Lower leg skin (tissue), 4 donors: ENCODE results near the gene HS3ST6. TPM values are rescaled to one million over a fixed set of nuclear protein-coding genes. Genes with fewer than 3 reads are reported as not detected.

Source experiments
- DNase-seq, 2 donors: peaks; one replicate each; pipeline ENCODE4 v3.0.0-alpha.2; 2019; ENCODE audit warnings: low spot score in 2 of 2
- H3K4me3 ChIP-seq: fragments of 200-600 bp; sonication (generic); 2 replicates; pipeline ENCODE4 v1.5.1; 2017; ENCODE audit warnings: mild to moderate bottlenecking, low read depth; ENCODE audit not compliant: poor library complexity, severe bottlenecking
- CTCF ChIP-seq, 3 donors: fragments of 450-650 bp; IDR thresholded peaks; one replicate each; pipeline ENCODE4 v1.5.1; 2016; ENCODE audit warnings: antibody characterized with exemption in 3 of 3, mild to moderate bottlenecking in 3 of 3, moderate library complexity in 2 of 3
- POLR2A ChIP-seq, 2 donors: fragments of 450-650 bp; IDR thresholded peaks; one replicate each; pipeline ENCODE4 v1.6.1; 2016 to 2017; ENCODE audit warnings: antibody characterized with exemption in 2 of 2, mild to moderate bottlenecking in 1 of 2, moderate library complexity in 1 of 2
- WGBS, 2 donors: methylation state at CpG; one replicate each; pipeline ENCODE4 v1.1.5; 2018; 5-methylcytosine and 5-hydroxymethylcytosine counted together
- intact Hi-C: fragments of 100-400 bp; cut with DNase I; formaldehyde crosslinking; loops from one replicate; pipeline ENCODE4 v1.15.0; 2023; ENCODE audit warnings: low total_unique reads
- total RNA-seq, 4 donors: library from RNA; depleted of rRNA; stranded (reverse); fragments of >200 nt; gene quantifications; one replicate each; pipeline ENCODE4 v1.1.0, GENCODE V29; 2016

The HS3ST6 gene
- total RNA-seq, 4 donors from 2014 or later, result 103 to 153 (median 120) TPM

- no peak for TF ChIP-seq POLR2A (IDR thresholded peaks at IDR 0.05)
- no peak overlapping the region for H3K4me3 ChIP-seq
- intact Hi-C loops, result no loop called here
- no peak for DNase-seq
- 66 to 75% methylated on average over 5 of the region's 5 CpGs for WGBS, 2 donors
Measured at GRCh38 chr16:1906846-1907165, 11.4 kb downstream of the HS3ST6 start.

GRCh38 chr16:1906055-1906845, 12.0 kb downstream of the HS3ST6 start:
- H3K4me3 ChIP-seq, result no peak overlapping the region
- intact Hi-C loops, result no loop called here
- no peak for TF ChIP-seq POLR2A (IDR thresholded peaks at IDR 0.05)
- TF ChIP-seq CTCF (IDR thresholded peaks at IDR 0.05), result no peak
- WGBS, 2 donors, result 33 to 35% methylated on average over 31 of the region's 31 CpGs
- no peak for DNase-seq

DNA sequence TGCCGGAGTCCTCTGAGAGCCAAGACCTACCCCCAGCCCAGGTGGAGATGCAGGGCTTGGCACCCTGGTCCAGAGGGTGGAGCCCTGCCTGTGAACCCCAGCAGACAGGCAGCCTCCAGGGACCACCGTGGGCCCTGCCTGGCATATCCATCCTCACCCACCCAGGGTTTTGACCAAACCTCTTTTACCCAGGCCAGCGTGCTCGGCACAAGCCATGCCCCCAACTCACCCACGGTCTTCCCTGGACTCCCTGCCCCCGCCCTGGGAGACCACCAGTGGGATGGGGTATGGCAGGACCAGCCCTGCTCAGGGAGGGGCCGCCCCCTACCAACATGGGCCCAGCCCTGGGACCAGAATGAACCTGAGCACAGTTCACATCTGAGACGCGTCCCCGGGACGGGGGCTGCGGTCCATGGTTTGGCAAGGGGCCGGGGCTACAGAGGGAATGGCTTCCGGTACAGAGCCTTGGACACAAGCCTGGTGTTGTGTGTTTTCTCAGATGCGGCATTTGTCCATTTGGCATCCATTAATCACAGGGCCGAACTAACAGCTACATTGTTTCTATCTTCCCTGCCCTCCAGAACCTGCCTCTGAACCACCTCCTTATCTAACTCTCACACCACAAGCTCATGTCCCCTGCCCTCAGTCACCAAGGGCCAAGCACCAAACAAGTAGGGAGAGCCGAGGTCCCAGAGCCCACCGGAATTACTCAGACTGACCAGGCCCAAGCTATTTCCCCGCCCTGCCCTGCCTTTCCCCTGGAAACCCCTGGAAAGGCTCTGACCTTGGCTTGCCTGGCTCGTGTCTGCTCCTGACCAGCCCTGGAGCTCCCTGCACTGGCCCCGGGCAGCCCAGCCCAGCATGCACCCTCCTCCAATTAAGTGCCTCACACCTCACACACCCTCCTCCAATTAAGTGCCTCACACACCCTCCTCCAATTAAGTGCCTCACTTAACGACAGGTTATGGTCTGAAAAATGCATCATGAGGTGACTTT, 14.1 kb downstream of the HS3ST6 start:
- intact Hi-C loops, result no loop called here
- 65 to 80% methylated on average over 21 of the region's 22 CpGs for WGBS, 2 donors
- no peak overlapping the region for H3K4me3 ChIP-seq
- no peak for DNase-seq
- TF ChIP-seq CTCF (IDR thresholded peaks at IDR 0.05) (no peak), POLR2A (IDR thresholded peaks at IDR 0.05) (no peak)

GRCh38 chr16:1903220-1903574, 15.0 kb downstream of the HS3ST6 start:
- H3K4me3 ChIP-seq, result no peak overlapping the region
- intact Hi-C loops, result no loop called here
- TF ChIP-seq POLR2A (IDR thresholded peaks at IDR 0.05), result no peak
- TF ChIP-seq CTCF (IDR thresholded peaks at IDR 0.05), result no peak
- no peak for DNase-seq
- WGBS, 2 donors, result 59 to 64% methylated on average over 13 of the region's 13 CpGs

DNA sequence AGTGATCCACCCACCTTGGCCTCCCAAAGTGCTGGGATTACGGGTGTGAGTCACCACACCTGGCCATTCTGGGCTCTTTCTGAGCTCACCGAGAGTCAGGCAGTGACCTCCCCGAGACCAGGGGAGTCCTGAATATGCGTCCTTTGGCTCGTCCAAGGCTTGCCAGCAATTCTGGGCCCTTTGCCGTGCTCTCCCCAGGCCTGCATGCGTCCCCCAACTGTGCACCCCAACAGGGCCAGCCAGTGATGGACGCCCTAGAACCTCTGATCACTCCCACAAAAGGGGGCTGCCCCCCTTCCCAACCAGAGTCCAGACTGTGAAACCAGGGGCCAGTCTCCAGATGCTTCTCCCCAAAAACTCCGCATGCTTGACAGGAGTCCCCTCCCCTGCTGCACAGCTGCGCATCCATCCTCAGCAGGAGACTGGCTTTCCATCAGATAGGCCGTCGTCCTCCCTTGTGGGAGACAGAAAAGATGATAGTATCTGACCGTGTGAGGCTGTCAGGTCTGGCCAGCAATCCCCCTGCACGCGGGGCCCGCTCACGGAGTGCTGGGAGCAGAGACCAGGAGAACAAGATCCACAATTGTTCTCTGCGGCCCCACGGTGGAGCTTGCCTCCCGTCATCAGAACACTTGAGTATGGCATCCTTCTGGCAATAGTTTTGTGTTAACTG, 15.5 kb downstream of the HS3ST6 start:
- no peak for DNase-seq
- intact Hi-C loops, result no loop called here
- H3K4me3 ChIP-seq, result no peak overlapping the region
- WGBS, 2 donors, result 78 to 83% methylated on average over 19 to 20 of the region's 20 CpGs
- TF ChIP-seq CTCF (IDR thresholded peaks at IDR 0.05) (no peak), POLR2A (IDR thresholded peaks at IDR 0.05) (no peak)

DNA sequence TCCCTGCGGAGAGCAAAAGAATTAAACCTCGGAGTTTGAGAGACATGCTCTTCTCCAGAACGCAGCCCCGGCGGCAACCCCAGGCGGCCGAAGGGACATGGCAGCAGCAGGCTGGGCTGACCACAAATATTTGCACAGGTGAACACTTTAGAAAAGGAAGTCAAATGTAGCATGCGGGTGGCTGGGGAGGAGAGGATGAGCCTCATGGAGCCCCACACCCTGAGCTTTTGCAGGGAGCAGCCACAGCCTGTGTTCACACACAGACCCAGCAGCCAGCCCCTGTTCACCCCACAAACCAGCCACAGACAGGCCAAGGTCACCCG, 17.8 kb downstream of the HS3ST6 start:
- WGBS, 2 donors, result 65 to 71% methylated on average over 9 of the region's 9 CpGs
- DNase-seq, result no peak
- intact Hi-C loops, result no loop called here
- H3K4me3 ChIP-seq, result no peak overlapping the region
- TF ChIP-seq CTCF (IDR thresholded peaks at IDR 0.05) (no peak), POLR2A (IDR thresholded peaks at IDR 0.05) (no peak)
